ENCODE data around the gene FAM78A.
"Not testable (repeated sequence)": the region's sequence is repeated elsewhere in the genome, so short reads cannot be mapped to it uniquely, and the experiment has no call there.

The FAM78A gene

DNA sequence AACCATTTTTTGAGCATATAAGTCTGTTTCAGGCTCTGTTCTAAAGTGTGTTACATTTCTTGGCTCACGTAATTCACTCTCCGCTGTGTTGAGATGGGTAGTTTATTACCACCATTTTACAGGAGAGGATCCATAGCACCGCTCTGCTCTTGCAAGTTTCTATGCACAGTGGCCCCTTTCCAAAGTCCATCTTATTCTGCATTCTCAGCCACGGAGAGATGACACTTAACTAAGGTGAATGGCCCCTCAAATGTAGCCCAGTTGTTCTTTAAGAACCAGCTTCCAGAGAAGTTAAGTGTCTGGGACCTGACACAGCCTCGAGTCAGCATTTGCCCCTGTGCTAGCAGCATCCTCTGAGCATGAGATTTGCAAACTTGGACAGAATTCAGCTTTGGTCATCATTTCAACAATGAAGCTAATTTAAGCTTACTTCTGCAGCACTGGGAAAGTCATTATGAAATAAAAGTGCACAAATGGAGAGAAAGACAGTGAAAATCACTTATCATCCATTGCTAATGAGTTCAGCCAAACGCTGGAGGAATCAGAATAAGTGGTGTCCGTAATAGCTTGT, 61.9 kb downstream of the FAM78A start:
- no peak for FAIRE-seq
- no peak for DNase-seq (ENCODE audit: low spot score)

DNA sequence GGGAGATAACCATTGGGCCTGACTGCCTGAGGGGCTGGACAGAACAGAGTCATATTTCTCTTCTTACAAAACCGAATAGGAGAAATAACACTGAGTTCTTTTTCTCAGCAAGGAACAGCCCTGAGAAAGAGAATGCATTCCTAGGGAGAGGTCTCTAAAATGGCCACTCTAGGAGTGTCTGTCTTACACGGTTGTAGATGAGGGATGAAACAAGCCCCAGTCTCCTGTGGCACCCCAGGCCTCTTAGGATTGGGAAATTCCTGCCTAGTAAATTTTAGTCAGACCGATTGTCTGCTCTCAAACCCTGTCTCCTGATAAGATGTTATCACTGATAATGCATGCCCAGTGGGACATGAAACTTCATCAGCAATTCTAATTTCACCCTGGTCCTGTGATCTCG, 64.4 kb downstream of the FAM78A start:
- FAIRE-seq; DNase-seq (ENCODE audit: low spot score): not testable (repeated sequence)
